EL (cell line): ENCODE data around the gene CSTPP1.
"Not testable (repeated sequence)": the region's sequence is repeated elsewhere in the genome, so short reads cannot be mapped to it uniquely, and the experiment has no call there.

Experiments used
- DNase-seq: peaks from one replicate; pipeline ENCODE4 v3.0.0-alpha.2; 2016

Gene CSTPP1

GRCh38 chr11:47055534-47055933 is 119.0 kb downstream of the CSTPP1 start:
- DNase-seq, result no peak

- DNase-seq, result peak; percentile 34
Measured at GRCh38 chr11:47056261-47056915, 119.8 kb downstream of the CSTPP1 start.

GRCh38 chr11:47057365-47057764 is 120.8 kb downstream of the CSTPP1 start:
- DNase-seq, result no peak

GRCh38 chr11:47060807-47061206 is 124.2 kb downstream of the CSTPP1 start:
- peak; percentile 10 for DNase-seq

GRCh38 chr11:47061429-47062178 is 125.0 kb downstream of the CSTPP1 start:
- no peak for DNase-seq

GRCh38 chr11:47062736-47063135 is 126.2 kb downstream of the CSTPP1 start:
- DNase-seq, result no peak

- DNase-seq, result no peak
Measured at GRCh38 chr11:47067401-47067800, 130.8 kb downstream of the CSTPP1 start.

- DNase-seq, result no peak
Measured at GRCh38 chr11:47070769-47071168, 134.2 kb downstream of the CSTPP1 start.

GRCh38 chr11:47071341-47071740 is 134.8 kb downstream of the CSTPP1 start:
- no peak for DNase-seq

- DNase-seq, result no peak
Measured at GRCh38 chr11:47071791-47072261, 135.3 kb downstream of the CSTPP1 start.

- DNase-seq, result peak; percentile 8
Measured at GRCh38 chr11:47078751-47079521, 142.4 kb downstream of the CSTPP1 start.

- DNase-seq, result not testable (repeated sequence)
Measured at GRCh38 chr11:47080775-47081174, 144.2 kb downstream of the CSTPP1 start.

- peak; percentile 73 for DNase-seq
Measured at GRCh38 chr11:47083913-47084312, 147.4 kb downstream of the CSTPP1 start.

- no peak for DNase-seq
Measured at GRCh38 chr11:47087801-47088200, 151.2 kb downstream of the CSTPP1 start.

GRCh38 chr11:47093541-47093940 is 157.0 kb downstream of the CSTPP1 start:
- no peak for DNase-seq

GRCh38 chr11:47096871-47097270 is 160.3 kb downstream of the CSTPP1 start:
- DNase-seq, result not testable (repeated sequence)

GRCh38 chr11:47098223-47098622 is 161.7 kb downstream of the CSTPP1 start:
- DNase-seq, result not testable (repeated sequence)

GRCh38 chr11:47099214-47099917 is 162.8 kb downstream of the CSTPP1 start:
- peak; percentile 18 for DNase-seq

GRCh38 chr11:47099918-47100315 is 163.4 kb downstream of the CSTPP1 start:
- no peak for DNase-seq

- no peak for DNase-seq
Measured at GRCh38 chr11:47101406-47101805, 164.8 kb downstream of the CSTPP1 start.

GRCh38 chr11:47104261-47104950 is 167.8 kb downstream of the CSTPP1 start:
- peak; percentile 53 for DNase-seq

GRCh38 chr11:47105541-47105940 is 169.0 kb downstream of the CSTPP1 start:
- no peak for DNase-seq
